Activated CD8-positive, alpha-beta T cell treated with anti-CD3 and anti-CD28 coated beads, Interleukin-2, amount 10 ng/mL, durations not matched to agents 7 days and 5 days (primary cell): ENCODE measurements around the gene DDX50. TPM values are rescaled to one million over a fixed set of nuclear protein-coding genes. Genes with fewer than 3 reads are reported as not detected.

Experiments used
- ATAC-seq: fragments of 150-1000 bp; cut with Tn5 transposase; one replicate; pipeline ENCODE4 v1.10.0; 2021; ENCODE audit warnings: moderate library complexity
- CTCF ChIA-PET: fragments of 350-600 bp; sonication (Branson Sonifier 250); formaldehyde crosslinking; loops from one replicate; lab custom pipeline; 2021; ENCODE audit warnings: antibody characterized with exemption; lab: Charles Lee
- POLR2A ChIA-PET: fragments of 350-600 bp; sonication (Branson Sonifier 250); formaldehyde crosslinking; loops from one replicate; lab custom pipeline; 2021; ENCODE audit warnings: antibody characterized with exemption; lab: Charles Lee
- DNase-seq: peaks from one replicate; pipeline ENCODE4 v3.0.0-alpha.2; 2020
- H3K27ac Mint-ChIP-seq: one replicate; pipeline ENCODE4 v1.8.0; 2021; ENCODE audit warnings: mild to moderate bottlenecking, mixed read lengths
- H3K27me3 Mint-ChIP-seq: one replicate; pipeline ENCODE4 v1.8.0; 2021; ENCODE audit warnings: low read depth, mixed read lengths
- H3K36me3 Mint-ChIP-seq: one replicate; pipeline ENCODE4 v1.8.0; 2021; ENCODE audit warnings: low read depth, mixed read lengths
- H3K4me1 Mint-ChIP-seq: one replicate; pipeline ENCODE4 v1.8.0; 2021; ENCODE audit warnings: low read depth, mixed read lengths
- H3K4me3 Mint-ChIP-seq: one replicate; pipeline ENCODE4 v1.8.0; 2021; ENCODE audit warnings: mild to moderate bottlenecking, mixed read lengths
- H3K9me3 Mint-ChIP-seq: one replicate; pipeline ENCODE4 v1.8.0; 2022; ENCODE audit warnings: mixed read lengths; ENCODE audit not compliant: insufficient read depth
- total RNA-seq, 2 experiments: library from RNA; stranded (reverse); gene quantifications; one replicate each; pipeline ENCODE4 v1.2.3, GENCODE V29; 2021

Gene DDX50
- total RNA-seq, 2 experiments from 2014 or later, result 46.9 to 50.7 TPM

GRCh38 chr10:68876246-68877138 is 24.6 kb upstream of the DDX50 start:
- no peak overlapping the region for H3K27ac Mint-ChIP-seq
- ChIA-PET POLR2A (no interaction called here), CTCF (no interaction called here)
- peaks cover 2% of the 10 kb centered on the region for H3K27me3 Mint-ChIP-seq
- no peak for ATAC-seq
- H3K9me3 Mint-ChIP-seq, result no peaks in the 10 kb centered on the region
- no peaks in the 10 kb centered on the region for H3K36me3 Mint-ChIP-seq
- no peak overlapping the region for H3K4me3 Mint-ChIP-seq
- peaks cover 5% of the 10 kb centered on the region for H3K4me1 Mint-ChIP-seq
- no peak for DNase-seq

GRCh38 chr10:68877482-68878110 is 23.5 kb upstream of the DDX50 start:
- ChIA-PET POLR2A (no interaction called here), CTCF (interaction anchor here (1.7 kb wide), 1 partner anchor 11 kb away, joined by 6 read pairs; no protein-coding TSS in a partner anchor)
- Mint-ChIP-seq H3K27ac (no peak overlapping the region), H3K27me3 (peaks cover 2% of the 10 kb centered on the region), H3K4me3 (no peak overlapping the region), H3K4me1 (peaks cover 5% of the 10 kb centered on the region), H3K36me3 (no peaks in the 10 kb centered on the region), H3K9me3 (no peaks in the 10 kb centered on the region)
- DNase-seq (no peak), ATAC-seq (no peak)

- no peak for DNase-seq
- CTCF ChIA-PET, result interaction anchor here (0.9 to 1.7 kb wide), 2 partner anchors 10 to 14 kb away, joined by 5 to 6 read pairs; no protein-coding TSS in a partner anchor
These were observed 22.6 kb upstream of the DDX50 start for GRCh38 chr10:68878496-68878895.

DNA sequence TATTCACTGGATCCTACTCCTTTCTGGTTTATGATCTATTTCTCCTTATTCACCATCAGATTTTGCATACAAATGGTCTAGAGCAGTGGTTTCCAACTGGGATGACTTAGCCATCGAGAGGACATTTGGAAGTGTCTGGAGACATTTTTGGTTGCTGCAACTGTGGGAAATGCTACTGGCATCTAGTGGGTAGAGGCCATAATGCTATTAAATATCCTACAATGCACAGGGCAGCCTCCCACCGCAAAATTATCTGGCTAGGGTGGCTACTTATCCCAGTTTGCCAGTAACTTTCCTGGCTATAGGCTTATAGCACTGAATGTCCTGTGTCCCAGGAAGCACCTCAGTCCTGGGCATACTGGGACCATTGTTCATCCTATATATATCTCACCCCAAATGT is 21.5 kb upstream of the DDX50 start:
- peaks cover 2% of the 10 kb centered on the region for H3K27me3 Mint-ChIP-seq
- ChIA-PET POLR2A (interaction anchor here (0.6 to 0.7 kb wide), 2 partner anchors 59 to 125 kb away, joined by 3 read pairs; no protein-coding TSS in a partner anchor), CTCF (interaction anchor here (1.7 kb wide), 1 partner anchor 8 kb away, joined by 6 read pairs; no protein-coding TSS in a partner anchor)

More at GRCh38 chr10:68878496-68878895, 22.6 kb upstream of the DDX50 start:
- Mint-ChIP-seq H3K36me3 (no peaks in the 10 kb centered on the region), H3K4me1 (peaks cover 5% of the 10 kb centered on the region), H3K27me3 (peaks cover 2% of the 10 kb centered on the region), H3K27ac (no peak overlapping the region), H3K9me3 (no peaks in the 10 kb centered on the region), H3K4me3 (no peak overlapping the region)
- POLR2A ChIA-PET, result no interaction called here
- ATAC-seq, result no peak

DNA sequence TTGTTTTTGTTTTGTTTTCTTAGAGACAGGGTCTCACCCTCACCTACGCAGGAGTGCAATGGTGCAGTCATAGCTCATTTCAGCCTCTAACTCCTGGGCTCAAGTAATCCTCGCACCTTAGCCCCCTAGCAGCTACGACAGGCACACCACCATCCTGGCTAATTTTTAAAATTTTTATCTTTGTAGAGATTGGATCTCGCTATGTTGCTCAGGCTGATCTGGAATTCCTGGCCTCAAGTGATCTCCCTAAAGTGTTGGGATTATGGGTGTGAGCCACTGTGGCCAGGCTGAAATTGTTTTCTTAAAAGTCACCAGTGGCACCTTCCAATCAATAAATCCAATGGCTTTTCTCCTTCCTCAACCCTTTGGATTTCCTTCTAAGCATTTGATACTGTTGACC is 20.9 kb upstream of the DDX50 start:
- H3K4me1 Mint-ChIP-seq, result peaks cover 5% of the 10 kb centered on the region
- ATAC-seq, result no peak
- H3K27me3 Mint-ChIP-seq, result peaks cover 2% of the 10 kb centered on the region
- CTCF ChIA-PET, result no interaction called here
- H3K36me3 Mint-ChIP-seq, result no peaks in the 10 kb centered on the region
- POLR2A ChIA-PET, result interaction anchor here (0.6 kb wide), 1 partner anchor 59 kb away, joined by 3 read pairs; no protein-coding TSS in a partner anchor
- DNase-seq, result no peak
- no peaks in the 10 kb centered on the region for H3K9me3 Mint-ChIP-seq
- no peak overlapping the region for H3K4me3 Mint-ChIP-seq
- H3K27ac Mint-ChIP-seq, result no peak overlapping the region

More for the DNA sequence above, 21.5 kb upstream of the DDX50 start:
- ATAC-seq, result no peak
- no peaks in the 10 kb centered on the region for H3K9me3 Mint-ChIP-seq
- H3K36me3 Mint-ChIP-seq, result no peaks in the 10 kb centered on the region
- peaks cover 5% of the 10 kb centered on the region for H3K4me1 Mint-ChIP-seq
- no peak overlapping the region for H3K27ac Mint-ChIP-seq
- no peak for DNase-seq
- H3K4me3 Mint-ChIP-seq, result no peak overlapping the region

- peaks cover 9% of the 10 kb centered on the region for H3K27me3 Mint-ChIP-seq
- no peak for ATAC-seq
- H3K9me3 Mint-ChIP-seq, result no peaks in the 10 kb centered on the region
- no peaks in the 10 kb centered on the region for H3K36me3 Mint-ChIP-seq
- ChIA-PET CTCF (interaction anchor here (1.5 to 1.6 kb wide), 2 partner anchors 344 to 682 kb away, joined by 5 read pairs; no protein-coding TSS in a partner anchor), POLR2A (no interaction called here)
- DNase-seq, result no peak
- H3K4me3 Mint-ChIP-seq, result no peak overlapping the region
- peaks cover 5% of the 10 kb centered on the region for H3K4me1 Mint-ChIP-seq
- no peak overlapping the region for H3K27ac Mint-ChIP-seq
These were observed 6.1 kb upstream of the DDX50 start for GRCh38 chr10:68895041-68895440.

DNA sequence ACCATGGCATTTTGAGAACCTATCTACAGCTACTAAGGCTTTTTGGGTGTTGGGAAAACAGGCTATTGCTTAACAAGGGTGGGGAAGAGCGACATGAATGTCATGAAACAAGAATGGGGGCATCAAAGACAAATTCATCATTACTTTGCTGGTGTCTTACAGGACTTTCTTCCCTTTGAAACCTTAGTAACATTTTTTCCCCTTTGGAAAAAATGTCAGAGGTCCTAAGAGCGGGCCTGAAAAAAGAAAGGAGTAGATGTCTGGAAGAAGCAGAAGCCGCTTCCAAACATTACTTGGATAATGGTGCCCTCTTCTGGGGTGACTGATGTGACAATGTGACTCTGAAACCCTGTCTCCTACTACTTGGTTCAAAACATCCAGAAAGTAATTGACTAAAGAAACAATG is 3.8 kb upstream of the DDX50 start:
- Mint-ChIP-seq H3K36me3 (peaks cover 5% of the 10 kb centered on the region), H3K27me3 (peaks cover 9% of the 10 kb centered on the region), H3K4me1 (peaks cover 15% of the 10 kb centered on the region), H3K4me3 (no peak overlapping the region), H3K27ac (no peak overlapping the region), H3K9me3 (no peaks in the 10 kb centered on the region)
- ATAC-seq (no peak), DNase-seq (peak; percentile 64)
- POLR2A ChIA-PET, result no interaction called here
- CTCF ChIA-PET, result interaction anchor here (0.6 to 2.9 kb wide), 11 partner anchors 9 to 347 kb away, joined by 3 to 9 read pairs (median 3); partner anchors contain the start of gene STOX1

- CTCF ChIA-PET, result interaction anchor here (2.9 kb wide), 1 partner anchor 349 kb away, joined by 9 read pairs; no protein-coding TSS in a partner anchor
- ATAC-seq, result no peak
- Mint-ChIP-seq H3K9me3 (no peaks in the 10 kb centered on the region), H3K4me1 (peaks cover 28% of the 10 kb centered on the region), H3K4me3 (no peak overlapping the region), H3K27me3 (peaks cover 5% of the 10 kb centered on the region), H3K36me3 (peaks cover 15% of the 10 kb centered on the region), H3K27ac (no peak overlapping the region)
- POLR2A ChIA-PET, result interaction anchor here (1.4 to 1.8 kb wide), 3 partner anchors 11 to 567 kb away, joined by 4 to 10 read pairs (median 8); partner anchors contain the start of genes HNRNPH3 and PBLD
- DNase-seq, result no peak
These were observed 1.8 kb upstream of the DDX50 start for GRCh38 chr10:68899186-68899745.

- DNase-seq (no peak), ATAC-seq (peak; percentile 61)
- peaks cover 36% of the 10 kb centered on the region for H3K4me1 Mint-ChIP-seq
- ChIA-PET CTCF (interaction anchor here (0.9 to 1.5 kb wide), 3 partner anchors 55 to 1045 kb away, joined by 3 to 6 read pairs (median 5); partner anchors contain the start of gene DDX21), POLR2A (interaction anchor here (0.7 to 2.0 kb wide), 14 partner anchors 10 to 568 kb away, joined by 3 to 11 read pairs (median 3); partner anchors contain the start of genes CCAR1, DDX21, HNRNPH3 and PBLD)
- peaks cover 3% of the 10 kb centered on the region for H3K27me3 Mint-ChIP-seq
- peak overlapping the region; percentile 98 for H3K27ac Mint-ChIP-seq
- no peaks in the 10 kb centered on the region for H3K9me3 Mint-ChIP-seq
- H3K4me3 Mint-ChIP-seq, result peak overlapping the region; percentile 93
- H3K36me3 Mint-ChIP-seq, result peaks cover 26% of the 10 kb centered on the region
These were observed 549 bp upstream of the DDX50 start for GRCh38 chr10:68900427-68901104.

DNA sequence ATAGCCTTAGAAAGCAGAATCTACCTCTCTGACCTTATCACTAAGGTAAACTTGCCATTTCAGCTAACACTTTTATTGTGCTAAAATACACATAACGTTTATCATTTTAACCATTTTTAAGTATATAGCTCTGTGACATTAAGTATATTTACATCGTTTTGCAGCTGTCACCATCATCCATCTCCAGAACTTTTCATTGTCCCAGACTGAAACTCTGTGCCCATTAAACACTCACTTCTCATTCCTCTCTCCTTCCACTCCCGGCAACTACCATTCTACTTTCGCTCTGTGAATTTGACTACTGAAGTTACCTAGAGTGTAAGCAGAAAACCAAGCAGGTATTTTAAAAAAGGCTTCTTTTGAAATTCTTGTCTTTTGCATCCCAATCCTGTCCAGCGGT is 1.3 kb downstream of the DDX50 start:
- peak overlapping the region; percentile 93 for H3K4me3 Mint-ChIP-seq
- H3K36me3 Mint-ChIP-seq, result peaks cover 40% of the 10 kb centered on the region
- peaks cover 3% of the 10 kb centered on the region for H3K27me3 Mint-ChIP-seq
- no peaks in the 10 kb centered on the region for H3K9me3 Mint-ChIP-seq
- peaks cover 47% of the 10 kb centered on the region for H3K4me1 Mint-ChIP-seq
- peak overlapping the region; percentile 79 for H3K27ac Mint-ChIP-seq
- no peak for ATAC-seq
- POLR2A ChIA-PET, result interaction anchor here (0.7 to 1.3 kb wide), 2 partner anchors 9 to 13 kb away, joined by 3 read pairs; no protein-coding TSS in a partner anchor
- CTCF ChIA-PET, result interaction anchor here (1.2 kb wide), 1 partner anchor 53 kb away, joined by 3 read pairs; the partner anchor contains the start of gene DDX21
- DNase-seq, result no peak
